ENCODE results near the gene OGFOD2.

Gene OGFOD2

GRCh38 chr12:122951979-122952892 lies 22.8 kb upstream of the OGFOD2 start:
- DNase-seq, result peak; percentile 69 to 76

- DNase-seq, result no peak
Measured at GRCh38 chr12:122955156-122955555, 19.9 kb upstream of the OGFOD2 start.

- no peak for DNase-seq
Measured at GRCh38 chr12:122956035-122956434, 19.0 kb upstream of the OGFOD2 start.

- DNase-seq, result no peak
Measured at GRCh38 chr12:122958198-122958888, 16.7 kb upstream of the OGFOD2 start.

GRCh38 chr12:122959566-122960192 lies 15.4 kb upstream of the OGFOD2 start:
- DNase-seq, result no peak

- no peak for DNase-seq
Measured at GRCh38 chr12:122960193-122960569, 14.9 kb upstream of the OGFOD2 start.

GRCh38 chr12:122961531-122962329 lies 13.3 kb upstream of the OGFOD2 start:
- DNase-seq, result no peak

GRCh38 chr12:122963941-122964265 lies 11.1 kb upstream of the OGFOD2 start:
- DNase-seq, result no peak

- DNase-seq, result no peak
Measured at GRCh38 chr12:122964439-122965257, 10.4 kb upstream of the OGFOD2 start.

GRCh38 chr12:122965321-122965751 lies 9.7 kb upstream of the OGFOD2 start:
- no peak for DNase-seq

- DNase-seq, result peak; percentile 93 to 95
Measured at GRCh38 chr12:122965851-122966742, 8.9 kb upstream of the OGFOD2 start, which contains the start of gene ABCB9. TSS of gene ABCB9 (minus strand) at chr12:122966463. CDS start at chr12:122960235, 6,228 bp downstream.

- DNase-seq, result no peak
Measured at GRCh38 chr12:122966743-122967550, 8.1 kb upstream of the OGFOD2 start.

GRCh38 chr12:122968104-122968503 lies 6.9 kb upstream of the OGFOD2 start:
- DNase-seq, result no peak

- DNase-seq, result no peak
Measured at GRCh38 chr12:122969676-122970075, 5.4 kb upstream of the OGFOD2 start.

- DNase-seq, result peak; percentile 98 to 100
Measured at GRCh38 chr12:122974274-122974891, 661 bp upstream of the OGFOD2 start.

GRCh38 chr12:122975790-122976647 lies 975 bp downstream of the OGFOD2 start:
- no peak for DNase-seq

GRCh38 chr12:122976648-122976975 lies 1.6 kb downstream of the OGFOD2 start:
- no peak for DNase-seq

- DNase-seq, result no peak
Measured at GRCh38 chr12:122977153-122977552, 2.1 kb downstream of the OGFOD2 start.

Measured in activated CD4-positive, alpha-beta T cell treated with anti-CD3 and anti-CD28 coated beads for 4 hours (primary cell).